Left lobe of liver (tissue), 2 donors: Measurements from ENCODE around the gene COQ8A. TPM values are rescaled to one million over a fixed set of nuclear protein-coding genes. Genes with fewer than 3 reads are reported as not detected.

Source experiments
- ATAC-seq: fragments of 200-7000 bp; cut with Tn5 transposase; one replicate; pipeline ENCODE4 v1.9.1; 2020; ENCODE audit warnings: mild to moderate bottlenecking, moderate library complexity
- DNase-seq: peaks from one replicate; pipeline ENCODE4 v3.0.0-alpha.2; 2020; ENCODE audit warnings: low spot score
- total RNA-seq: library from RNA; stranded (reverse); gene quantifications from one replicate; pipeline ENCODE4 v1.2.1, GENCODE V29; 2021
- donor health status: DM: no; HTN: no; CAD: no; lungs with moderate emphysema.
- donor health status: DM: no; HTN: yes; CAD: no.

COQ8A gene
- total RNA-seq, 1 donor from 2014 or later = 87.3 TPM

DNA sequence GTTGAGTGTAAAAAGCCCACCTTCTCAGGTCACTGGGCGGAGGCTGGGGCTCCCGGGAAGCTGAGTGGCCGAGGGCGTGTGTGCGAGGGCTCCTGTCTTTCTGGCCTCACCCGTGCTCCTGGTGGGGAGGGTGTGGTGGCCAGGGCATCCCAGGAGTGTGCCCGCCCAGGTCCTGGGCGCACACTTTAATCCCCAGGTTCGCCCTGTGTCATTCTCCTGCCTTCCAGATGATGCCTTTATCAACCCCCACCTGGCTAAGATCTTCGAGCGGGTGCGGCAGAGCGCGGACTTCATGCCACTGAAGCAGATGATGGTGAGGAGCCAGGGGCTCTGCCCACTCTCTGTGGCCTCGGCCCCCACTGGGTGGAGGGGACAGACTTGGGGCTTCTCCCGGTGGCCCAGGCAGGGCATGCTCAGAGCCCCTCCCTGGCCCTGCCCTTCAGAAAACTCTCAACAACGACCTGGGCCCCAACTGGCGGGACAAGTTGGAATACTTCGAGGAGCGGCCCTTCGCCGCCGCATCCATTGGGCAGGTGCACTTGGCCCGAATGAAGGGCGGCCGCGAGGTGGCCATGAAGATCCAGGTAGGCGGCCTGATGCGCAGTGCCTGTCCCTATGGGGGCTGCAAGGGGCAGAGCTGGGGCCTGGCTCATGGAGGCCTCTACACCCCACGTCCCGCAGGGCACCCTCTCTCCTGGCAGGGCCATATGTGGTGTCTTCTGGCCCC lies 42.5 kb downstream of the COQ8A start:
- ATAC-seq = no peak
- no peak for DNase-seq

DNA sequence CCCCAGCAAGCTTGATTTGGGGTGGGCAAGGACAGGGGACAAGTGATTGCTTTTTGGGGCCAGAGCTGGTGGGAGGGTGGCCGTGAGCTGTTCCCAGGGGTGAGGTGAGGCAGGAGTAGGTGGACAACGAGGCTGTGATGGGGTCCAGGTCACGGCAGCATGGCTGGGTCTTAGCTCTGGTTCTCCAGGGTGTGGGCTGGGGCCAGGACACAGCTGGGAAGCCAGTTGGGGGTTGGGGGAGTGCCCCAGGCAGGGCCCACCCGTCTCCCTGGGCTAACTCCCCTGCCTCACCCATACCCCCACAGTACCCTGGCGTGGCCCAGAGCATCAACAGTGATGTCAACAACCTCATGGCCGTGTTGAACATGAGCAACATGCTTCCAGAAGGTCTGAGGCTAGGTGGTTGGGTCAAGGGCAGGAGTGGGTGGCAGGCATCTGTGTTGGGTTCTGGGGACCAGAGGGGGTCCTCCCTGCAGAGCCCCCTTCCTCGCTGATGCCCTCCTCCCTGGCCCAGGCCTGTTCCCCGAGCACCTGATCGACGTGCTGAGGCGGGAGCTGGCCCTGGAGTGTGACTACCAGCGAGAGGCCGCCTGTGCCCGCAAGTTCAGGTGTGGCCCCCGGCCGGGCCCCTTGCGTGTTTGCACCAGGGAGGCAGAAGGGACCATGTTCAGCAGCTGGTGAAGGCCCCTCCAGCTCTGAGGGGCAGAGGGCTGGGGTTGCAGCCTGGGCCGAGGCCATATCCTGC lies 43.3 kb downstream of the COQ8A start:
- ATAC-seq (no peak), DNase-seq (no peak)

- ATAC-seq = no peak
- DNase-seq = no peak
Measured at GRCh38 chr1:226983992-226984364, 43.9 kb downstream of the COQ8A start.

GRCh38 chr1:226984521-226985238 lies 44.6 kb downstream of the COQ8A start:
- ATAC-seq = no peak
- DNase-seq = no peak

GRCh38 chr1:226985239-226985838 lies 45.2 kb downstream of the COQ8A start:
- ATAC-seq (no peak), DNase-seq (no peak)

DNA sequence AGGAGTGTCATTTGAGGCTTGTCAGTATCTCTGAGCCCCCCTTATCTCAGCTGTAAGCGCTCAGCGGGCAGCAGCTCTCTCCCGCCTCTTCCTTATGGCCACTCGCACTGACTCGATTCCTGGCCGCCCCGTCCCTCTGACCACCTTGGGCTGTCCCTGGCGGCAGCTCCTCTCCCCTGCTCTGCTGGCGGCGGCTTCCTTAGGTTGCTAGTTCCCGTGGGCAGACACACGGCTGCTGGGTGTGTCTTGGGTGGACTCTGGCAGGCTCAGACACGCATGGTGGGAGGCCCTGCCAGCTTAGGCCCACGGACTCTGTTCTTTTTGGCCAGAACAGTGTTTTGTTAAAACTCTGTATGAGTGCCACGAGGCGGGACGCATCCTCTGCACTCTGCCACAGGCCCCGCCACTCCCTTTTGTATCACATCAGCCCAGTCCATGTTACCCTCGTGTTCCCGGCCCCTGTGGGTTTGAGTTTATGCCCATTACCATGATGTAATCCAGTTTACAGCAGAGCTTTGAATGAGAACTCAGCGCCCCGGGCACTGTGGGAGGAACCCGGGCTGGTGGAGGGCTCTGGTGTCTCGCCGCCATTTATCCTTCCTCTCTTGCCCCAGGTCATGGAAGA lies 45.9 kb downstream of the COQ8A start:
- ATAC-seq (no peak), DNase-seq (no peak)

DNA sequence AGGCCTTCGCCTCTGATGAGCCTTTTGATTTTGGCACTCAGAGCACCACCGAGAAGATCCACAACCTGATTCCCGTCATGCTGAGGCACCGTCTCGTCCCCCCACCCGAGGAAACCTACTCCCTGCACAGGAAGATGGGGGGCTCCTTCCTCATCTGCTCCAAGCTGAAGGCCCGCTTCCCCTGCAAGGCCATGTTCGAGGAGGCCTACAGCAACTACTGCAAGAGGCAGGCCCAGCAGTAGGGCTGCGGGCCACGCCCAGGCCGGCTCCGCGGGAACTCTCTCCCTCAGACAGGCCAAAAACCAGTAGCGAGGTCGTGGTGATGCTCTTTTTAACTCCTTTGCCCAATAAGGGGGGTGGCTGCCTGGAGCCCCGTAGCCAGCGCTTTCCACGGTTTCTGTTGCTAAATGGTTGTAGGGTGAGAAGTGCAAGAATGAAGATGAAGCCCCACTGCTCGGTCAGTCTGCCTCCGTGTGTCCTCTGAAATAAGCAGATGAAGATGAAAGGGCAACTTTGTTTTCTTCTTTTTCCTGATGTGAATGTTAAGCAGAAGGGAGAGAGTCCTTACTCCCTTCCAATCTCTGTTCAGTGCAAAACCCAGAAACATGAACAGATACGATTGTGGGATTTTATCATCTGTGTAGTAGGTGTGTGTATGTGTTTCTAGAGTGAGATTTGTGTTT lies 46.5 kb downstream of the COQ8A start:
- DNase-seq = no peak
- no peak for ATAC-seq

DNA sequence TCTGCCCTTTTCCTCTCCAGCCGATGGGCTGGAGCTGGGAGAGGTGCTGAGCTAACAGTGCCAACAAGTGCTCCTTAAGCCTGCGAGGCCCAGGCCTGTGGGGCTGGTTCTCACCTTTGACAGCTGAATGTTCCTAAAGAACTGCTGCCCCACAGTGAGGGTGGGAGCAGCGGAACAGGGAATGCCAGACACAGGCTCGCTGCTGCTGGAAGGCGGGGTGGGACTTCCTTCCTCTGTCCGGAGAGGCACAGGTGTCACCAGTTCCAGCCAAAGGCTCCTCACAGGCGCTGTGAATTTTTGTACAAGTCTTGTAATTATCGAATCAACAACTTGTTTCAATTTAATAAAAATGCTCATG lies 47.1 kb downstream of the COQ8A start:
- ATAC-seq (no peak), DNase-seq (no peak)

DNA sequence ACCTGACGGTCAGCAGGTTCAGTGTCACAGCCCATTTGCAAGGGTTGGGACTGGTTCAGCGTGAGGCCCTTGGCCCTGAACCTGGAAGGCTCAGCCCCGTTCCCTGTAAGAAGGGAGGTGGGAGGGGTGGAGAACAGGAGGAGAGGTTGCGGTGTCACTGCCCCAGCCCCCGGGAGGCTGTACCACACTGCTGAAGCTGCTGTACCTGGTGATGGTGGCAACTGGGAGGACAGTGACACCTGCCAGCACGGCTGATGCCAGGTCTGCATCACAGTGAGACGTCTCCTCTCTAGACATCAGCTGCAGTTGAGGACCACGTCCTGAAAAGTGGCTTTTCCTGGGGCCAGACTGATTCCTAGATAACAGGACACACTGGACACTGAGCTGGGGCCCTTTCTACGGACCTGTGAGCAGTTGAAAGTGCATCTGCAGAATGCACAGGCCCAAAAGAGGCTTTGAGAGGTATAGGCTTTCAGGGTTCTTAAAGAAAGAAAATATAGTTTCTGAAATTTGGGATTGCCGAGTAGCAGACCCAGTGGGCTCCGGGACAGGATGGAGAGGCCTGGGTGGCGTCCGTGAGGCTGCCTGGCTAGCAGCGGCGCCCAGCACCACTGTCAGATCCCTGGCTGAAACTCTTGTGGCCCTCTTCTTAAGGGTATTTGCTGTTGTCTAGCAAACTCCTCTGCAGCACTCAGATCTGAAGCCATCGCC lies 47.7 kb downstream of the COQ8A start:
- no peak for DNase-seq
- ATAC-seq = no peak

DNA sequence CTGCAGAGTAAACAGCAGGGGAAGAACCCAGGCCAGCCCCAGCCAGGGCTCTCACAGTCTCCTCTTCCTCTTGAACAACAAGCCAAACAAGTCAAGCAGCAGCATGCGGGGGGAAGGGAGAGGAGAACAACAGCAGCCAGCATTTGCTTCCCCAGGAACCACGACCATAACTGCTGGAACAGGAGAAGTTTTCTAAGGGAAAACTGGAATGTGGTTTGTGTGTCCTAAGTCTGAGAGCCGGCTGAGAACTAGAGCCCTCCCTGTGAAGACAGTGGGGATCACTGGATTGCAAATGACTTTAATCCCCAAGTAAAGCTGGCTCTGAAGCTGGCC lies 48.2 kb downstream of the COQ8A start:
- no peak for DNase-seq
- peak; percentile 19 for ATAC-seq

DNA sequence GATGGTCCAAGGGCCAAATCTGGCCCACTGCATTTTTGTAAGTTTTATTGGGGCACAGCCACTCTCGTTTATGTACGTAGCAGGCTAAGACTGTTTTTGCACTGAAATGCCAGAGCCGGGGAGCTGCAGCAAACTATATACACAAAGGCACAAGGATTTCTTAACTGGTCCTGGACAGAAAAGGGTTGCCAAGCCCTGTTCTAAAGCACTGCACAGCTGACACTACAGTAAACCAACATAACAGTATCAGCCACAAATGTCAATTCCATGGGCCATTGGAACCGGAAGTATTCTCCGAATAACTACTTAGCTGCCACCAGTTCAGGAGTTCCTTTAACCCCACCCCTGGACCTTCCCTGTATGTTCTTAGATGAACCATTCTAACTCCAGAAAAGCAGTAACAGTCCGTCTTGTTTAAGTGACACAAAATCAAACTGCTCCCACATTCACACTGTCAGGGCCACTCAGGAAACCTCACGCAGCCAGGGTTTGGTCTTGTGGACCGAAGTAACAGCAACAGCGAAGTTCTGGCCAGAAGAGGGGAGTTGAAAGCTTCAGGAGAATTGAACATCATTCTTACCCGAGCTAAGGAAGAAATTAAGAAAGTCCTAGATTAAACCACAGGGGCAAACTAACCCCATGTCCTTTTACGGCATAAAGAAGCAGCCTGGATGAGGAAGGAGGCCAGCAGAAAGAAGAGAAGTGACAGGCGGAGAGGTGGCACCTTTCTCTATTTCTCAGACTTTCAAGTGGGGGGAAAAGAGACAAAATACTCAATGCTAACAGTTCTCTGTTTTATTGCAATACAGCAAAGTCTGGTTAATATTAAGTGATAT lies 49.2 kb downstream of the COQ8A start:
- no peak for DNase-seq
- peak; percentile 8 for ATAC-seq

DNA sequence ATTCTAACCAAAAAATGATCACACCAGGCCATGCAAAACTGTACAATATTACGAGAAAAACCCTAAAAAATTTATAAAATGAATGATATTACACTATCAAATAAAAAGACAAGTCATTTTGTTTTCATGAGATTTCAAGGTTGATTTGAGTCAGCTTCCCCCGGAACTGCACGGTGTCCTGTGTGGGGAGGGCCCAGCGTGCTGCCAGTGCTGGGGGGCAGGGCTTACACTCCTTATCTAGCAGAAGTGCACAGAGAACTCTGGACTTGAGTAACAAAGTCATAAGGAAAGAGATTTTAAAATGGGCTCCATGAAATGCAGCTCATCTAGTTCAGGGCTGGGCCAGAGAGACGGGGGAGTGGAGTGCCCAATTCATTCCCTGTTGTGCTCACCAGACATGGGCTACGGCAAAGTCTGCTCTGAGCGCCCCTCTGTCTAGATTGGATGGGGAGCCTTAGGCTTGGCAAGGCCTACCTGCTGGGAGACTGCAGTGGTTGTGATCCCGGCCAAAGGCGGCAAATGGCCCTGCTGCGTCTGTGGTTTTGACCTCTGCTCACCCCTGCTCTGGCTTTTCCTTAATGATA lies 50.1 kb downstream of the COQ8A start:
- ATAC-seq = peak; percentile 73
- DNase-seq = no peak

GRCh38 chr1:226991920-226992319 lies 51.8 kb downstream of the COQ8A start:
- DNase-seq = no peak

GRCh38 chr1:226993814-226994585 lies 53.9 kb downstream of the COQ8A start:
- no peak for ATAC-seq
- no peak for DNase-seq

More at GRCh38 chr1:226991920-226992319, 51.8 kb downstream of the COQ8A start:
- ATAC-seq = no peak

DNA sequence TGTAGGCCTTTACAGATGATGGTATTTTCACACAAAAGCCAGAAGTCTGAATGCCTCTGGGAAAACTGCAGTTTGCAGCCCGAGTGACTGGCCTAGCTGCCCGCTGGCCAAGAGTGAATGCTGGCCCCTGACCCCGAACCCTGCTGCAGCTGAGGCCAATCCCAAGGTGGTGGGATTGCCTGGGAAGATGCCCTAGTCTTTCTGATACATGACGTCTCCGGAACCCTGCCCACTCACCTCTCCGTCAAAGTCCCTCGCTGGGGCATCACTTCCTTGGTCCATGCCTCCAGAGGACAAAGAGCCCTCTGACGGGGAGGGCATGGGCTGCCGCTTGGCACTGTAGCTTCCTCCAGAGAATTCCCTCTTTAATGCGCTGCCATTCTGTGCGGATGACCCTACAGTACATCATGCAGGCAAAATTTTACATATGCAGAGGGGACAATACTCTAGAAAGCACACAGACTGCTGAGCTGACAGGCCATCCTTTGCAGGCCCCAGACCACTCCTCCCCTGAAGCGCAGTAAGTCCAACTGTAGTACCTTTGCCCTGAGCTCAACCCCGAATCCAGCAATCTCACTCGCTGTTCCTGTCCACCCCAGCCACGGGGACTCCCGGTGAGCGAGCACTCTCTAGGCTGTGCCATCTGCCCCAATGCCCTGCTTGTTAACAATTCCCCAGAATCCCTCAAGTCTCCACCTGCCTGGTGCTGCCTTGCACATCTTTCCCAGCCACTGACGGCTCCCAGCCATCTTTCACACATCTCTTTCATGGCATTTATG lies 54.7 kb downstream of the COQ8A start:
- no peak for ATAC-seq
- no peak for DNase-seq

DNA sequence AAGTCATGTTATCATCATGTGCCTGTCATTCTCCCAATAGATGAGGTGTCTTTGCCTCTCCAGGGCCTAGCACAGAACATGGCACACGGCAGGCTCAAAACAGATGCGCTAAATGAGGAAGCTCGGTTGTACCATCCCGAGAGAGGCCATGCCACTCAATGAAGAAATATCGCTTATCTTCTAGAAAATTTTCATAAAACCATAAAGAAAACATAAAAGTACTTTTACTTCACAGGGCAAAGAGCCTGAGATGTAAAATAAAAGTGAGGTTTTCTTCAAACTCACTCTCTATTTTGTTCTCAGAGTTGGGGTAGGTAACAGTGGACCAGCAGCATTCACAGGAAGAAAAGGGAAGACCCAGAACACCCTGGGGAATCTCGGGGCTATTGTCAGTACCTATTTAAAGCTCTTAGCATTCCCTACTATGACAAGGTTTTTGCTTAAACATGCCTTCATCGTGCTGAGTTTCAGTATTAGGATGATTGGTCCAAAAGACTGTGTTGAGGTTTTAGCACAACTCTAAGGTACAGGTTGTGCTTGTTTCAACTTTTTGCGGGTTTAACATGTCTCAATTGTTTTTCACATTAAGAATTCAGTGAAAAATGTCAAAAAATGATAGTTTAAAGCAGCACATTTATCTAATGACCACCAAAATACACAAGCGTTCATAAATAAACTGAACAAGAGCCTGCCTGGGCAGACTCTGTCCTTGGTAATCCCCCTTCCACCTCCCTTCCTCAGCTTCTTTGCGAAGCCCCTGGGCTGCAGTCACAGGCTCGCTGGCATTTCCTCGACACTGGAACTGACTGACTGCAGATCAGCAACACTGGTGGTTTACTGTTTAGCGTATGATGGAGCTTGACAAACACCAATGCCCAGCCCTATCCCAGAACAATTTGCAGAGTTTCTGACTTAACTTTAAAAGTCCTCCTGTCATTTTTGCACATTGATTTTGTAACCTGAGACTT lies 55.6 kb downstream of the COQ8A start:
- ATAC-seq (no peak), DNase-seq (no peak)
